CMK (cell line): ENCODE measurements around the gene LRRC47.

Source experiments
- DNase-seq: peaks from one replicate; pipeline ENCODE4 v3.0.0-alpha.2; 2010; ENCODE audit warnings: low read depth

The LRRC47 gene

DNA sequence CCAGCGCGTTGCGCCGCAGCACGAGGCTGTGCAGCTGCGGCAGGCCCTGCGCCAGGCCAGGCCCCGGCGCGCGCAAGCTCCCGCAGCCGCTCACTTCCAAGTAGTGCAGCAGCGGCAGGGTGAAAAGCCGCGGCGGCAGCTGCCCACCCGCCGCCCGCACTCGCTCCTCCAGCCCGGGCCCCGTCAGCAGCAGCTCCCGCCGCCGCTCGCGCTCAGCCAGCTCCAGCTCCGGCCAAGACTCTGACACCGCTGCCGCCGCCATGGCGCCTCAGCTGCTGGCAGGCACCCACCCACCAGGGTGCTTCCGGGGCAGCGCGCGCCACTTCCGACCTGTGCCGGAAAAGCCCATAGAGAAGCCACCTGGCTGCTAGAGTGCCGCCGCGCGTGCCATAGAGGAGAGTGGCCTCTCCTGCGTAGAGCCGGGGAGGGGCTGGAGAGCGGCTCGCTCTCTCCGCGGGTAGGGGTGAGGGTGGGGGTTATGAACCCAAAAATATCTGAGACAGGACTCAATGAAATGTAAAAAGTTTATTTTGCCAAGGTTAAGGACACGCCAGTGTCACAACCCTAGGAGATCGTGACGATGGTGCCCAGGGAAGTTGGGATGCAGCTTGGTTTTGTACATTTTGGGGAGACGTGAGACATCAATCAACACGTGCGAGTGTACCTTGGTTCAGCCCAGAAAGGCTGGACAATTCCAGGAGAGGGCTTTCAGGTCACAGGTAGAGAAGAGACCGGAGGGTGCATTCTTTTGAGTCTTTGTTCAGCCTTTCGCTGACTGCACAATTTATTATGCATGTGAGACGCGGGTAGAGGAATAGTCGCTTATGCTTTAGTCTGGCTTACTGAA, at the start of gene LRRC47:
LRRC47 (minus strand) TSS at position 284 of the 847 bp plus-strand sequence; CDS start at position 262, 22 bp downstream.
- peak; percentile 78 for DNase-seq

GRCh38 chr1:3842912-3843311, 46.6 kb upstream of the LRRC47 start:
- DNase-seq, result no peak

DNA sequence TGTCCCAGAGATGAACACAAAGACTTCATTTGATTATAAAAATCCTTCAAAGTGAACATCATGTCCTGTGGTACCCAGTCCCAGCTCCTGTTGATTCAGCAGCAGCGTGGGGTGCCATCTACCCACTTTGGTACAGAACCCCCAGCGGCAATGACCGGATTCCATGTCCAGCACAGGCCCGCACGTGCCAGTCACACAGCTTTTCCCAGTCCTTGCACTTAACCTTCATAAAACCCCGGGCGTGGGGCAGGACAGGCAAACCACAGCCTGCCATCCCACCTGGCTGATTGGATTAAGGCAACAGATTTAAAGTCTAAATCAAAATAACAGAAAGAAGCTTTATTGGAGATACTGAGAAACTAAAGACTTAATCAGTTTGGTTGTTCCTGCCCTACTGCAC, 45.2 kb upstream of the LRRC47 start:
- no peak for DNase-seq

- no peak for DNase-seq
These were observed 42.5 kb upstream of the LRRC47 start for GRCh38 chr1:3838788-3839187.

- DNase-seq, result no peak
These were observed 41.4 kb upstream of the LRRC47 start for GRCh38 chr1:3837685-3838084.

DNA sequence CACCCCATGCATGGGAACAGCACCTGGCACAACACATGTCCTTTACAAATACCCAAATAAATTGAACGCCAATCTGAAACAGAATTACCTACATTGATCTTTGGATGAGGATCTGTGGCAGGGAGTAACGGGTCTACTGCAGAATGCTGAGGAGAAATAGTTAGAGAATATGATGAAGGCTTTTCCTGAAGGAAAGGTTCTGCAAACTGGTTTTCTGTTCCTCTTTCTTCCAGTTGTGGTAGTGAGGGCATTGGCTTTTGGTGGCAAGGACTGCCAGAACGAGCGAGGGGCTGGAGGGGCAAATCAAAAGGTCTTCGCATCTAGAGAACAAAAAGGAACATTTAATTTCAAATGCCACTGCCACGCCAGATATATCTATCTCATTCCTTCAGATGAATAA, 40.9 kb upstream of the LRRC47 start:
- no peak for DNase-seq

- no peak for DNase-seq
These were observed 40.1 kb upstream of the LRRC47 start for GRCh38 chr1:3836421-3836820.

DNA sequence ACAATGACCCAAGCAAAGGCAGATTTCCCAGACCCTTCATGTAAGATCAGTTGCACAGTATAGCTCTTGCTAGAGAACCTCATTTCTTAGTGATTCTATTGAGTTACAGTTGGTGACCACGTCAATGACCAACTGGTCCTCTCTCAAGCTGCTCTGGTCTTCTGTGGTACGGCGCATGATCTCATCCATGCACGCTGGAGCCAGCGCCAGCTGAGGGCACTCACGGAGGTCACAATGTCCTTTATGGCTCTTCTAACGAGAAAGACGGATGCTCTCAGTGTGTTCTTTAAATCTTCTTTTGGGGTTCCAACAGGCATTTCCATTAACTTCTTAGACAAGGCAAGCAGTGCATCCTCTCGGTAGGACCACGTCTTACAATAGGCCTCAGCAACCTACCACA, 38.4 kb upstream of the LRRC47 start:
- DNase-seq, result no peak

DNA sequence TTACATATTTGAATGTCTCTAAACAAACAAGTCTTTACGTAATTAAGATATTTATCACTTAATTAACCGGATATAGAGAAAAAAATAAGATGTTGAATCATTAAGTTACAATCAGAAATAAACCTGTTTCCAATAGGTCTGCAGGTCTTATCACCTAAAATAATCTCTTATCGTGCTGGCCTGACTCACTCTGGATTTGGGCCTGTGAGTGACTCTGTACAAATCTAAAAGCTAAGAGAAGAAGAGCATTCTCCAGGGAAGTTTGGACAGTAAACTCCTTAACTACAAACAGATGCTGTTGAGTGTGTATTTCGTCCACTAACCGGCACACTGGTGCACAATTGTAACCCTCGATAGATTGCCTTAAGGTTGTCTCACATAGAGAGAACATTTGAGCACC, 35.4 kb upstream of the LRRC47 start:
- DNase-seq, result no peak

- DNase-seq, result no peak
These were observed 32.1 kb upstream of the LRRC47 start for GRCh38 chr1:3828391-3828790.

GRCh38 chr1:3827813-3828307, 31.6 kb upstream of the LRRC47 start:
- DNase-seq, result no peak

DNA sequence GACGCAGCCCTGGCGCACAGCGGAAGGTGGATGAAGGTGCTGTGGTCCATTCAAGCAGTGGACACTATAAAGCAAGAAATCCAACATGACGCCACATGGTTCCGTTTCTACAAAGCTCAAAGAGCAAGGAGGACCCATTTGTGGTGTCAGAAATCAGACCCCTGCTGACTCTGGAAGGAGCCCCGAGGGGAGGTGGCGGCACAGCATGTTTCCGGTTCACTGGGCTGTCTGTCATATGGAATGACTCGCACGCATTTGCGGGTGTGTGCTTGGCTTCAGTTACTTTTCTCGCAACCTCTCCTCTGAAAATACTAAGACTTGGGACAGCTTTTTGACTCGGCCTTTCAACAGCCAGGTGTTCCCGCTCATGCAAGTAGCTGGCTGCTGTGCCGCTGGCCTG, 29.1 kb upstream of the LRRC47 start:
- no peak for DNase-seq

DNA sequence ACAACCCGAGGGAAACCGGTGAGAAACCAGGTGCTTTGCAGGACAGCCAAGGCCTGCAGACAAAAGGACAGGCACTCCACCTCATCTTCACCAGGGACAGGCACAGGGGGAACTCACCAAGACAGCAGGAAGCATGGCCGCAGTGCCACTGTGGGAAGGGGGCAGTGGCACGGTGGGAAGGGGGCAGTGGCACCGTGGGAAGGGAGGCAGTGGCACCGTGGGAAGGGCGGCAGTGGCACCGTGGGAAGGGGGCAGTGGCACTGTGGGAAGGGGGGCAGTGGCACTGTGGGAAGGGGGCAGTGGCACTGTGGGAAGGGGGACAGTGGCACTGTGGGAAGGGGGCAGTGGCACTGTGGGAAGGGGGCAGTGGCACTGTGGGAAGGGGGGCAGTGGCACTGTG, 28.4 kb upstream of the LRRC47 start:
- no peak for DNase-seq

DNA sequence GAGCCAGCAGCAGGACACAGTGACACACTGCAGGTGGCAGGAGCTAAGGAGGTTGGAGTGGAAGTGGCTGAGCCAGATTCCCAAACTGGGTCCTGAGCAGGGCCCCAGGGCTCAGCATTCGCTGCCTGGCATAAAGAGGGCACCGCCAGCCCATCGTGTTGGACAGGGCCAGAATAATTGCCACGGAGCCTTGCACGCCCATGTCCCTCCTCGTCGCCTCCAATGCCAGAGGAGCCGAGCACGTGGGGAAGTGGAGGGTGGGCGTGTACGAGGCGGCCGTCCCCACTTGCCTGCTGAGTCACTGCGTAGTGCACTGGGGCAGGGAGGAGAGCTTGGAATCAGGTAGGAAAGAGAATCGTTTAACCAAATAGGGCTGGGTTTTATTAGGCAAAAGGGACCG, 26.1 kb upstream of the LRRC47 start:
- no peak for DNase-seq

- no peak for DNase-seq
These were observed 25.6 kb upstream of the LRRC47 start for GRCh38 chr1:3821908-3822307.

DNA sequence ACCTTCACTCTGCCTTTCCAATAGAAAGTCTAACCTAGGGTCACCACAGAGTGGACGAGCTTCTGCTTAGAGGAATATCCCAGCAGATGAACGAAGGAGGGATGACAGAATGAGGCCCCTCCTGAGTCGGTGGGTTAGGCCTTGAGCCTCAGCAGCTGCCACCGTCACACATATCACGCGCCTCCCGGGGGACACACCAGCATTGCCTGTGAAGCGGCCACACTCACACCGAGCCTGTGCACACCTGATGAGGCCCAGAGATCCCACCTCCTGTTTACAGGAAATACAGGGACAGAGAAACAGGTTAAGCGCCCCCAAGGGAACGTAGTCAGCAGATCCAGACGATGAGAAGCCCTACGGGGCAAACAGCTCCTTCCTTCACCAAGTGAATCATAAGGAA, 25.1 kb upstream of the LRRC47 start:
- DNase-seq, result no peak

DNA sequence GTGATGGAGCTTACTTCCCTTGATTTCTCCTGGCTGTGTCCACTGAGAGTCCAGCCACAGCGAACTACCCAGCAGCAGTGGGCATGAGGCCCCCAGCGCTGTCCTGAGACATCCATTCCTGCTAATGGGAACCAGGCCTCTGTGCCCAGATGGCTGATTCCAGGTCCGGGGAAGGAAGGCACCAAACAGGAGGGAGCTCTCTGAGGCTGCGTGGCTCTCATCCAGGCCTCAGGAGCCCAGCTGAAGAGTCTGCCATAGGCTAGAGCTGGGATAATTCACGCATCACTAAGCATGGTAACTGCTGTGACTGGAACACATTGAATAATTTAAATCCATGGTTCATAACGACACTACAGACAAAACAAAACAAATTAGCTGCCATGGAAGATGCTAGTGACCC, 24.7 kb upstream of the LRRC47 start:
- no peak for DNase-seq

DNA sequence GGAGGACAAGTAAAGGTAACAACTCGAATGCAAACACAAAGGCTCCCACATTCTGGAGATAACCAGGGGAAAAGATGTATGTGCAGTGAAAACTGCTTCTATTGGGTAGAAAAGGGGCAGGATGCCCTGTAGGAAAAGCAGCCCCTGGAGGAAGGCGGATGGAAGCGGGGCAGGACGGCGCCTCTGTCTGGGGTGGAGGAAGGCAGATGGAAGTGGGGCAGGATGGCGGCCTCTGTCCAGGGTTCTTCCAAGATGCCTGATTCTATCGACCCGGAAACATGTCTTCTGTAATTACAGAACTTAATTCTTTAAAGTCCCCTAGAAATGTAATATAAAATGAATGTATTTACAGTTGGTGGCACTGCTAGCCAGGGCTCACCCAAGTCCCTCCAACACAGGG, 24.0 kb upstream of the LRRC47 start:
- DNase-seq, result no peak

GRCh38 chr1:3819771-3820200, 23.5 kb upstream of the LRRC47 start:
- no peak for DNase-seq

DNA sequence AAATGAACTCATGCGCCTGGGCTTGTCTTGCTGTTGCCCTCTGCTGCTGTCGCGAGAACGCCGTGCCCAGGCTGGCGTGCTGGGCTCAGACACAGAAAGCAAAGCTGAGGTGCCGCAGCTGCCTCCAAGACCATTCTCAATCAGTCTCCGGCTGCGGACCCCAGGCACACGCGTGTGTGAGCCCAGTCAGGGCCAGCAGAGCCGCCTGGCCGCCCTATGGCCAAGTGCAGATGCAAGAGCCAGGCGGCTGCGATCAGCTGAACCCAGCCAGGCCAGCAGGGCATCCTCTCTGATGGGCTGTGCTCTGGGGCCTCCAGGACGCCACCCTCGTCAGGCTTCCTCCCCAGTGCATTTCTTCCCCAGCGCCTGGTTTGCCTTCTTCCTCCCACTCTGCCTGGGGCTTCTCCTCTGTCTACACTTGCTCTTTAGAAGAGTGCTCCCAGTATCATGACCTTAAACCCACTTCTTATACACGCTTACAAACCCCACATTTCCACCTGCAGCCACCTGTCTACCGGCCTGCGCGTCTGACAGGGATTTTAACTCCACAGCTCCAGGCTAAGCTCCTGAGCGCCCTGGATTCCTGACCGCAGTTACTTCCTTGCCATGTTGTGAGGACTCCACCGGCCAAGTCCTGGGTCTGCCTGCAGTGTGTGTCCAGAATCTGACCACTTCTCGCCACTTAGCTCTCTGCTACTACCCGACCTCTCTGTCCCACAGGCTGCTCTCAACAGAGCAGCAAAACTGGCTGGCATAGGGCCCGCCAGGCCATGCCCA, 21.7 kb upstream of the LRRC47 start:
- DNase-seq, result no peak

- DNase-seq, result no peak
These were observed 20.9 kb upstream of the LRRC47 start for GRCh38 chr1:3817138-3817740.

GRCh38 chr1:3816331-3817137, 20.2 kb upstream of the LRRC47 start:
- no peak for DNase-seq
